SK-N-SH (cell line): ENCODE results near the gene KAT6B. TPM values are rescaled to one million over a fixed set of nuclear protein-coding genes. Genes with fewer than 3 reads are reported as not detected.

Source experiments
- CTCF ChIA-PET: fragments of 300-600, 350-600 bp; formaldehyde crosslinking; extraction: SDS; loops from one replicate; lab custom pipeline; 2021; lab: Yijun Ruan, JAX
- POLR2A ChIA-PET: fragments of 350-600 bp; sonication (Branson Sonifier 250); formaldehyde crosslinking; extraction: SDS; loops from one replicate; lab custom pipeline; 2020; ENCODE audit warnings: antibody characterized with exemption, inconsistent platforms; lab: Yijun Ruan, JAX
- DNase-seq: peaks from one replicate; pipeline ENCODE4 v3.0.0; 2012
- H2AFZ ChIP-seq: fragments of 200-600 bp; sonication (generic); 2 replicates; pipeline ENCODE4 v1.8.1; 2016; ENCODE audit warnings: antibody characterized with exemption, mild to moderate bottlenecking, low read depth
- H3F3A ChIP-seq: fragments of 200-600 bp; sonication (generic); replicated peaks from 2 replicates; pipeline ENCODE3; 2016; ENCODE audit warnings: antibody characterized with exemption, mild to moderate bottlenecking; ENCODE audit not compliant: insufficient read depth
- H3K27ac ChIP-seq, 2 experiments: fragments of 200-500 bp in 1 of 2; fragments of 200-600 bp in 1 of 2; sonication (Bioruptor generic) in 1 of 2; sonication (generic), shearing (Covaris generic) in 1 of 2; 2 replicates each; pipeline versions ENCODE4 v1.5.1 to v1.6.1; 2014 to 2016; ENCODE audit warnings: low read depth in 2 of 2, inconsistent platforms in 1 of 2, low read length in 1 of 2, mild to moderate bottlenecking in 1 of 2, mixed read lengths in 1 of 2
- H3K27me3 ChIP-seq: fragments of 200-600 bp; sonication (generic), shearing (Covaris generic); 2 replicates; pipeline ENCODE4 v1.6.1; 2016; ENCODE audit warnings: mixed run types; ENCODE audit not compliant: insufficient read depth
- H3K36me3 ChIP-seq, 2 experiments: fragments of 200-500 bp in 1 of 2; fragments of 200-600 bp in 1 of 2; sonication (Bioruptor generic) in 1 of 2; sonication (generic) in 1 of 2; replicated peaks in 1 of 2; 2 replicates each; pipeline versions ENCODE3 to v1.5.1; 2014 to 2016; ENCODE audit warnings: low read length in 1 of 2, mild to moderate bottlenecking in 1 of 2; ENCODE audit not compliant: insufficient read depth in 2 of 2, control insufficient read depth in 1 of 2
- H3K4me1 ChIP-seq, 2 experiments: fragments of 200-500 bp in 1 of 2; fragments of 200-600 bp in 1 of 2; sonication (Bioruptor generic) in 1 of 2; sonication (generic), shearing (Covaris generic) in 1 of 2; 2 replicates each; pipeline versions ENCODE4 v1.5.1 to v1.6.1; 2014 to 2016; ENCODE audit warnings: low read depth in 1 of 2, low read length in 1 of 2, mixed run types in 1 of 2; ENCODE audit not compliant: insufficient read depth in 2 of 2, control insufficient read depth in 1 of 2
- H3K4me2 ChIP-seq: fragments of 200-600 bp; sonication (generic), shearing (Covaris generic); 2 replicates; pipeline ENCODE4 v1.6.1; 2017; ENCODE audit warnings: mixed run types
- H3K4me3 ChIP-seq, 2 experiments: fragments of 200-500 bp in 1 of 2; fragments of 200-600 bp in 1 of 2; sonication (Bioruptor generic) in 1 of 2; sonication (generic), shearing (Covaris generic) in 1 of 2; 2 replicates each; pipeline versions ENCODE4 v1.5.1 to v1.8.1; 2014 to 2016; ENCODE audit warnings: low read depth in 2 of 2, inconsistent platforms in 1 of 2, low read length in 1 of 2, mild to moderate bottlenecking in 1 of 2, mixed read lengths in 1 of 2, moderate library complexity in 1 of 2
- H3K79me2 ChIP-seq: fragments of 200-600 bp; sonication (generic); 2 replicates; pipeline ENCODE4 v1.8.1; 2017; ENCODE audit warnings: mild to moderate bottlenecking; ENCODE audit not compliant: insufficient read depth
- H3K9ac ChIP-seq: fragments of 200-600 bp; sonication (generic); 2 replicates; pipeline ENCODE4 v1.6.1; 2017; ENCODE audit warnings: mixed run types
- H3K9me2 ChIP-seq: fragments of 200-600 bp; sonication (generic); 2 replicates; pipeline ENCODE4 v1.6.1; 2017; ENCODE audit warnings: mixed run types
- H3K9me3 ChIP-seq: fragments of 200-600 bp; sonication (generic); 2 replicates; pipeline ENCODE4 v1.6.1; 2017; ENCODE audit warnings: mixed run types, mild to moderate bottlenecking, moderate library complexity
- H4K20me1 ChIP-seq: fragments of 200-600 bp; sonication (generic); 2 replicates; pipeline ENCODE4 v1.6.1; 2017; ENCODE audit warnings: mild to moderate bottlenecking, mixed run types; ENCODE audit not compliant: insufficient read depth
- CHD2 ChIP-seq: fragments of 150-350 bp; IDR thresholded peaks from 2 replicates; pipeline ENCODE4 v1.6.1; 2018; ENCODE audit warnings: low read length; ENCODE audit not compliant: partially characterized antibody
- EP300 ChIP-seq, 2 experiments: IDR thresholded peaks; 2 replicates each; pipeline versions ENCODE4 v1.4.0 to v1.6.1; 2012; ENCODE audit warnings: borderline replicate concordance in 1 of 2, low read depth in 1 of 2, low read length in 1 of 2
- FOSL2 ChIP-seq: IDR thresholded peaks from 2 replicates; pipeline ENCODE4 v1.4.0; 2012; ENCODE audit warnings: low read depth, mild to moderate bottlenecking, moderate library complexity, borderline replicate concordance
- FOXJ3 ChIP-seq: sonication (generic); formaldehyde crosslinking; IDR thresholded peaks from 2 replicates; pipeline ENCODE4 v1.5.1; 2020; ENCODE audit warnings: mild to moderate bottlenecking, missing genetic modification reagents
- FOXM1 ChIP-seq: IDR thresholded peaks from 2 replicates; pipeline ENCODE4 v1.4.0; 2012; ENCODE audit warnings: low read depth, mild to moderate bottlenecking
- JUND ChIP-seq: IDR thresholded peaks from 2 replicates; pipeline ENCODE4 v1.4.0; 2012
- MEF2A ChIP-seq: IDR thresholded peaks from 2 replicates; pipeline ENCODE4 v1.4.0; 2012; ENCODE audit warnings: low read depth, borderline replicate concordance
- NRF1 ChIP-seq: IDR thresholded peaks from 2 replicates; pipeline ENCODE4 v1.6.1; 2012; ENCODE audit warnings: low read depth, mild to moderate bottlenecking, low read length
- POLR2AphosphoS5 ChIP-seq: IDR thresholded peaks from 2 replicates; pipeline ENCODE4 v1.6.1; 2012; ENCODE audit warnings: low read depth, low read length
- RAD21 ChIP-seq: IDR thresholded peaks from 2 replicates; pipeline ENCODE4 v1.6.1; 2012; ENCODE audit warnings: mild to moderate bottlenecking, low read length
- RCOR1 ChIP-seq: fragments of 150-350 bp; IDR thresholded peaks from 2 replicates; pipeline ENCODE4 v1.6.1; 2017; ENCODE audit warnings: antibody characterized with exemption, low read length
- REST ChIP-seq: IDR thresholded peaks from 2 replicates; pipeline ENCODE4 v1.6.1; 2012; ENCODE audit warnings: mild to moderate bottlenecking, low read depth, low read length, moderate library complexity
- RFX5 ChIP-seq: IDR thresholded peaks from 2 replicates; pipeline ENCODE4 v1.6.1; 2012; ENCODE audit warnings: mild to moderate bottlenecking, improper control_type of control experiment, low read length
- RXRA ChIP-seq: IDR thresholded peaks from 2 replicates; pipeline ENCODE4 v1.4.0; 2012; ENCODE audit warnings: low read depth, mild to moderate bottlenecking, borderline replicate concordance
- SIN3A ChIP-seq: IDR thresholded peaks from 2 replicates; pipeline ENCODE4 v1.6.1; 2012; ENCODE audit warnings: low read depth, mild to moderate bottlenecking, low read length, moderate library complexity, borderline replicate concordance
- SMC3 ChIP-seq: IDR thresholded peaks from 2 replicates; pipeline ENCODE4 v1.6.1; 2012; ENCODE audit warnings: low read depth, low read length, improper control_type of control experiment
- TAF1 ChIP-seq: IDR thresholded peaks from 2 replicates; pipeline ENCODE4 v1.6.1; 2012; ENCODE audit warnings: low read depth, mild to moderate bottlenecking, low read length, moderate library complexity, borderline replicate concordance
- TCF12 ChIP-seq: IDR thresholded peaks from 2 replicates; pipeline ENCODE4 v1.4.0; 2012
- WGBS: methylation state at CpG from one replicate; pipeline ENCODE4 v1.1.6; 2017; ENCODE audit warnings: low lambda C conversion rate; 5-methylcytosine and 5-hydroxymethylcytosine counted together
- polyA plus RNA-seq, 3 experiments: library from polyadenylated mRNA; depleted of rRNA; stranded (reverse); fragments of >200 nt; gene quantifications; 2 replicates each; pipeline ENCODE4 v1.2.3, GENCODE V29; 2012
- TF ChIP-seq, protein P1 (sequence below): fragments of 150-350 bp; IDR thresholded peaks from 2 replicates; pipeline ENCODE4 v1.6.1; 2017; ENCODE audit warnings: antibody characterized with exemption, low read length, low read depth, borderline replicate concordance

Gene KAT6B
- polyA plus RNA-seq, 1 of the 3 experiments (the other 2 are of a cell fraction), result 4.3 TPM

- no peaks in the 10 kb centered on the region for H3F3A ChIP-seq
- H3K9me3 ChIP-seq, result no peaks in the 10 kb centered on the region
- H3K27ac ChIP-seq, result no peak overlapping the region
- DNase-seq, result no peak
- H2AFZ ChIP-seq, result no peak overlapping the region
- POLR2A ChIA-PET, result no interaction called here
- no peaks in the 10 kb centered on the region for H4K20me1 ChIP-seq
- peaks cover 0 to 7% of the 10 kb centered on the region in 2 experiments; a peak in 1 of 4 replicates for H3K4me1 ChIP-seq
- no peaks in the 10 kb centered on the region for H3K27me3 ChIP-seq
- TF ChIP-seq RFX5 (no peak), POLR2AphosphoS5 (no peak), FOXJ3 (CRISPR knock-in tag) (no peak), TCF12 (no peak), FOSL2 (no peak), RAD21 (no peak), CHD2 (no peak), REST (no peak), FOXM1 (no peak), JUND (no peak), SIN3A (no peak), NRF1 (no peak), RXRA (no peak), EP300 (IDR thresholded peaks at IDR 0.05; ENCODE audit: borderline replicate concordance in 1 of 2, low read depth in 1 of 2, low read length in 1 of 2) (no peak), MEF2A (no peak), RCOR1 (no peak), SMC3 (no peak), TAF1 (no peak)
- TF ChIP-seq, protein P1, sequence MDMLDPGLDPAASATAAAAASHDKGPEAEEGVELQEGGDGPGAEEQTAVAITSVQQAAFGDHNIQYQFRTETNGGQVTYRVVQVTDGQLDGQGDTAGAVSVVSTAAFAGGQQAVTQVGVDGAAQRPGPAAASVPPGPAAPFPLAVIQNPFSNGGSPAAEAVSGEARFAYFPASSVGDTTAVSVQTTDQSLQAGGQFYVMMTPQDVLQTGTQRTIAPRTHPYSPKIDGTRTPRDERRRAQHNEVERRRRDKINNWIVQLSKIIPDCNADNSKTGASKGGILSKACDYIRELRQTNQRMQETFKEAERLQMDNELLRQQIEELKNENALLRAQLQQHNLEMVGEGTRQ, result no peak
- TF ChIP-seq, all 33 proteins: peak for 0
- CTCF ChIA-PET, result interaction anchor here (0.9 to 3.9 kb wide), 4 partner anchors 9 to 693 kb away, joined by 3 to 24 read pairs (median 3); partner anchors contain the start of gene COMTD1
- WGBS, result 96% methylated on average over 10 of the region's 10 CpGs
- Histone ChIP-seq H3K9ac (no peak overlapping the region), H3K4me3 (no peak overlapping the region), H3K36me3 (peaks cover 33 to 41% of the 10 kb centered on the region in 2 experiments), H3K4me2 (no peak overlapping the region), H3K9me2 (no peaks in the 10 kb centered on the region), H3K79me2 (no peaks in the 10 kb centered on the region)
These were observed 204.0 kb downstream of the KAT6B start for GRCh38 chr10:75030371-75030770.
